Endothelial cell of umbilical vein (primary cell): ENCODE measurements around the gene GAS1. TPM values are rescaled to one million over a fixed set of nuclear protein-coding genes. Genes with fewer than 3 reads are reported as not detected.

Experiments used
- BruUV-seq: library from RNA; stranded (reverse); fragments of 400-500 nt; replicated peaks from 2 replicates; lab custom pipeline; 2021; lab: Mats Ljungman, UMichigan
- CTCF ChIA-PET: fragments of 300-600, 350-600 bp; sonication (Branson Sonifier 250); formaldehyde crosslinking; loops from one replicate; lab custom pipeline; 2021; ENCODE audit warnings: antibody characterized with exemption, inconsistent platforms; lab: Charles Lee
- POLR2A ChIA-PET: fragments of 300-600, 350-600 bp; sonication (Branson Sonifier 250); formaldehyde crosslinking; loops from one replicate; lab custom pipeline; 2021; ENCODE audit warnings: antibody characterized with exemption, inconsistent platforms; lab: Charles Lee
- DNase-seq: peaks from one replicate; pipeline ENCODE4 v3.0.0-alpha.2; 2011; ENCODE audit warnings: low read depth, low spot score
- FAIRE-seq: peaks from 2 replicates; lab custom pipeline; 2011; peaks lifted over from hg19 to GRCh38; lab: Jason Lieb, UNC
- H2AFZ ChIP-seq: 2 replicates; pipeline ENCODE4 v1.6.0; 2012; ENCODE audit warnings: low read depth, low read length, control low read depth, inconsistent platforms
- H3K27ac ChIP-seq: 2 replicates; pipeline ENCODE4 v1.5.1; 2011; ENCODE audit warnings: low read depth, mild to moderate bottlenecking, control low read depth, low read length, moderate library complexity; ENCODE audit not compliant: insufficient read depth
- H3K27me3 ChIP-seq, 2 experiments: 2 replicates each; pipeline versions ENCODE4 v1.6.0 to v1.6.1; 2011; ENCODE audit warnings: low read length in 2 of 2, mixed read lengths in 1 of 2; ENCODE audit not compliant: control insufficient read depth in 2 of 2, insufficient read depth in 2 of 2
- H3K36me3 ChIP-seq, 2 experiments: 2 replicates in 1 of 2; 3 replicates in 1 of 2; pipeline ENCODE4 v1.5.1; 2011; ENCODE audit warnings: low read length in 2 of 2, mild to moderate bottlenecking in 1 of 2, moderate library complexity in 1 of 2; ENCODE audit not compliant: control insufficient read depth in 2 of 2, insufficient read depth in 2 of 2; ENCODE audit errors: extremely low read depth in 1 of 2
- H3K4me1 ChIP-seq: 3 replicates; pipeline ENCODE4 v1.5.1; 2011; ENCODE audit warnings: mild to moderate bottlenecking, low read length; ENCODE audit not compliant: control insufficient read depth, insufficient read depth; ENCODE audit errors: extremely low read depth
- H3K4me2 ChIP-seq: 2 replicates; pipeline ENCODE4 v1.6.1; 2011; ENCODE audit warnings: low read length, control low read depth, mixed read lengths; ENCODE audit not compliant: insufficient read depth
- H3K4me3 ChIP-seq, 3 experiments: fragments of 200-600 bp in 1 of 3; sonication (generic), shearing (Covaris generic) in 1 of 3; replicated peaks in 1 of 3; 2 replicates each; pipeline ENCODE4 v1.5.1; 2011 to 2016; ENCODE audit warnings: control low read depth in 3 of 3, low read length in 3 of 3, mild to moderate bottlenecking in 2 of 3, inconsistent platforms in 1 of 3, low read depth in 1 of 3, moderate library complexity in 1 of 3; ENCODE audit not compliant: insufficient read depth in 1 of 3
- H3K79me2 ChIP-seq: 2 replicates; pipeline ENCODE4 v1.6.0; 2012; ENCODE audit warnings: low read length, inconsistent platforms; ENCODE audit not compliant: control insufficient read depth, insufficient read depth
- H3K9ac ChIP-seq: replicated peaks from 2 replicates; pipeline ENCODE3; 2011; ENCODE audit warnings: low read length, control low read depth; ENCODE audit not compliant: insufficient read depth; ENCODE audit errors: extremely low read depth
- H3K9me1 ChIP-seq: replicated peaks from 3 replicates; pipeline ENCODE4 v1.6.0; 2011; ENCODE audit warnings: mild to moderate bottlenecking, low read length; ENCODE audit not compliant: control insufficient read depth, insufficient read depth; ENCODE audit errors: extremely low read depth
- H3K9me3 ChIP-seq: replicated peaks from 2 replicates; pipeline ENCODE4 v1.5.1; 2012; ENCODE audit warnings: low read length, inconsistent platforms; ENCODE audit not compliant: control insufficient read depth, insufficient read depth
- H4K20me1 ChIP-seq: replicated peaks from 2 replicates; pipeline ENCODE3; 2011; ENCODE audit warnings: mild to moderate bottlenecking, low read length; ENCODE audit not compliant: control insufficient read depth, insufficient read depth; ENCODE audit errors: extremely low read depth
- FOS ChIP-seq: IDR thresholded peaks from 2 replicates; pipeline ENCODE4 v1.6.1; 2011; ENCODE audit warnings: mild to moderate bottlenecking, low read length, moderate library complexity, borderline replicate concordance; ENCODE audit not compliant: insufficient read depth
- GATA2 ChIP-seq: IDR thresholded peaks from 2 replicates; pipeline ENCODE4 v1.7.0; 2011; ENCODE audit warnings: low read depth, mild to moderate bottlenecking, moderate library complexity, mixed read lengths, low read length; ENCODE audit not compliant: insufficient read length, insufficient read depth
- JUN ChIP-seq: IDR thresholded peaks from 2 replicates; pipeline ENCODE4 v1.6.1; 2011; ENCODE audit warnings: borderline replicate concordance, low read depth; ENCODE audit not compliant: insufficient read length, insufficient read depth
- POLR2A ChIP-seq: IDR thresholded peaks from 2 replicates; pipeline ENCODE4 v1.6.1; 2012; ENCODE audit warnings: low read depth, mild to moderate bottlenecking, control low read depth, low read length
- POLR2AphosphoS5 ChIP-seq: IDR thresholded peaks from 2 replicates; pipeline ENCODE4 v1.6.1; 2012; ENCODE audit warnings: low read depth, mild to moderate bottlenecking, control low read depth, low read length, moderate library complexity; ENCODE audit not compliant: insufficient read depth
- dilution Hi-C: fragments of 300-500 bp; cut with MboI; formaldehyde crosslinking; loops from one replicate; pipeline ENCODE4 v1.15.0; 2019; ENCODE audit warnings: low sequenced_read_pairs; ENCODE audit not compliant: extremely low pct_ligation_motif_present
- intact Hi-C: fragments of 100-400 bp; cut with micrococcal nuclease; formaldehyde crosslinking; loops from one replicate; pipeline ENCODE4 v1.10.0; 2022
- polyA plus RNA-seq, 4 experiments: library from polyadenylated mRNA; depleted of rRNA in 3 of 4; stranded (reverse) in 3 of 4; unstranded in 1 of 4; fragments of >200 nt; gene quantifications; 2 replicates each; pipeline versions ENCODE4 v1.2.1 to v1.2.3, GENCODE V29; 2011 to 2012; ENCODE audit warnings: missing spikeins in 1 of 4
- total RNA-seq: library from RNA; stranded (reverse); gene quantifications from 2 replicates; pipeline ENCODE4 v1.2.3, GENCODE V29; 2021
- TF ChIP-seq, protein P1 (sequence below): IDR thresholded peaks from 2 replicates; pipeline ENCODE4 v1.6.1; 2011; ENCODE audit not compliant: insufficient read depth, insufficient read length
- TF ChIP-seq, protein P2 (sequence below), 2 donors: IDR thresholded peaks; 1 replicate in 1 of 2; 2 replicates in 1 of 2; pipeline ENCODE4 v1.5.1; 2011; ENCODE audit warnings: low read length in 2 of 2, mild to moderate bottlenecking in 2 of 2, moderate library complexity in 2 of 2, control low read depth in 1 of 2, inconsistent platforms in 1 of 2, low read depth in 1 of 2; ENCODE audit not compliant: insufficient read depth in 1 of 2; ENCODE audit errors: extremely low read depth in 1 of 2

GAS1 gene
- total and polyA plus RNA-seq, 2 donors (not counting 3 experiments of a cell fraction or from before 2014, with no cell fraction given), result 0.06 to 0.15 TPM

DNA sequence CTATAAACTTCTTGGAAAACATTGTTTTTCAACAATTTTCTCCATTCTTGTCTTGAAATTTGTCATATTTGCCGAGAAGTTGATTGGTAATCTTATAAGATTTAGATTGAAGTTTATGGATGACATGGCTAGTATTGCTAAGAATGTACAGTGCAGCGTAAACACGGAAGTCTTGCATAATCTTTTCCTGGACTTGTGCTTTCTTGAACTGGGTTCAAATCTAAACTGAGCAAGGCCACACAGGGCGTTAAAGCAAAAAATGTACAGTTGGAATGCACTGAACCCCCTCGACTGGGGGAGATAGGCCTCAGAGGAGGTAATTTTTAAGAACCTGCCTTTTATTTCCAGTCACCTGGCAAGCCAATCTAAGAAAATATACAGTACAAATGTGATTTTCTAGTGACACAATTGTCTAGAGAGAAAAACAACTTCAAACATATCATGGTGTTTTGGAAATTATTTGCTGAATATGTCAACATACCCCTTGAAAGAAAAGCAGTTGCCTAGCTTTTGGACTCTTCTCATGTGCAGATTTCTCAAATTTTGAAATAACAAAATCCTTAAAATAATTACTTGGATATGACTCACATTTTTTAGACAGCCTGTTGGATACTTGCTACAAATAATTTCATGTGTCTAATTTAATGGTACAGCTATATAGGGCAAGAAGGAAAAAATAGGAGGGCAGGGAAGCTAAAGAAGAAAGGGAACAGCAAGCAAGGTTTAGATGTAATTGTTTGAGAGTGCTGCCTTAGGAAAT lies 18.5 kb upstream of the GAS1 start:
- dilution Hi-C loops, result no loop called here
- BruUV-seq, result no TSS peak
- no peak for DNase-seq
- Histone ChIP-seq H3K36me3 (no peaks in the 10 kb centered on the region), H3K9ac (no peak overlapping the region), H3K9me1 (no peaks in the 10 kb centered on the region), H3K4me2 (no peak overlapping the region), H3K9me3 (no peaks in the 10 kb centered on the region), H4K20me1 (no peaks in the 10 kb centered on the region), H3K27ac (no peak overlapping the region), H3K27me3 (no peaks in the 10 kb centered on the region), H3K79me2 (no peaks in the 10 kb centered on the region), H3K4me3 (no peak overlapping the region), H2AFZ (no peak overlapping the region), H3K4me1 (no peaks in the 10 kb centered on the region)
- intact Hi-C loops, result no loop called here
- CTCF ChIA-PET, result no interaction called here
- TF ChIP-seq FOS (no peak), POLR2AphosphoS5 (no peak), GATA2 (no peak), JUN (no peak), POLR2A (no peak)
- TF ChIP-seq, protein P1, sequence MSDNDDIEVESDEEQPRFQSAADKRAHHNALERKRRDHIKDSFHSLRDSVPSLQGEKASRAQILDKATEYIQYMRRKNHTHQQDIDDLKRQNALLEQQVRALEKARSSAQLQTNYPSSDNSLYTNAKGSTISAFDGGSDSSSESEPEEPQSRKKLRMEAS, result no peak
- TF ChIP-seq, protein P2, sequence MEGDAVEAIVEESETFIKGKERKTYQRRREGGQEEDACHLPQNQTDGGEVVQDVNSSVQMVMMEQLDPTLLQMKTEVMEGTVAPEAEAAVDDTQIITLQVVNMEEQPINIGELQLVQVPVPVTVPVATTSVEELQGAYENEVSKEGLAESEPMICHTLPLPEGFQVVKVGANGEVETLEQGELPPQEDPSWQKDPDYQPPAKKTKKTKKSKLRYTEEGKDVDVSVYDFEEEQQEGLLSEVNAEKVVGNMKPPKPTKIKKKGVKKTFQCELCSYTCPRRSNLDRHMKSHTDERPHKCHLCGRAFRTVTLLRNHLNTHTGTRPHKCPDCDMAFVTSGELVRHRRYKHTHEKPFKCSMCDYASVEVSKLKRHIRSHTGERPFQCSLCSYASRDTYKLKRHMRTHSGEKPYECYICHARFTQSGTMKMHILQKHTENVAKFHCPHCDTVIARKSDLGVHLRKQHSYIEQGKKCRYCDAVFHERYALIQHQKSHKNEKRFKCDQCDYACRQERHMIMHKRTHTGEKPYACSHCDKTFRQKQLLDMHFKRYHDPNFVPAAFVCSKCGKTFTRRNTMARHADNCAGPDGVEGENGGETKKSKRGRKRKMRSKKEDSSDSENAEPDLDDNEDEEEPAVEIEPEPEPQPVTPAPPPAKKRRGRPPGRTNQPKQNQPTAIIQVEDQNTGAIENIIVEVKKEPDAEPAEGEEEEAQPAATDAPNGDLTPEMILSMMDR (IDR thresholded peaks at IDR 0.05; ENCODE audit: extremely low read depth in 1 of 2, insufficient read depth in 1 of 2, low read depth in 1 of 2, low read length in 2 of 2), result no peak
- POLR2A ChIA-PET, result no interaction called here
- no peak for FAIRE-seq
